A673 (cell line): Measurements from ENCODE around the gene PGC.

ENCODE experiments used
- EZH2 ChIP-seq: fragments of 200-600 bp; sonication (generic); IDR thresholded peaks from 2 replicates; pipeline ENCODE4 v1.6.1; 2017; ENCODE audit warnings: borderline replicate concordance, low read depth, mild to moderate bottlenecking, mixed read lengths, antibody characterized with exemption, low read length; ENCODE audit not compliant: poor library complexity, severe bottlenecking
- TF ChIP-seq, protein P1 (sequence below): fragments of 300-800, 200-600 bp; sonication (generic); conservative IDR thresholded peaks from 2 replicates; pipeline ENCODE4 v1.5.1; 2017; ENCODE audit warnings: low read depth, mild to moderate bottlenecking, antibody characterized with exemption, low read length, moderate library complexity, mixed read lengths

DNA sequence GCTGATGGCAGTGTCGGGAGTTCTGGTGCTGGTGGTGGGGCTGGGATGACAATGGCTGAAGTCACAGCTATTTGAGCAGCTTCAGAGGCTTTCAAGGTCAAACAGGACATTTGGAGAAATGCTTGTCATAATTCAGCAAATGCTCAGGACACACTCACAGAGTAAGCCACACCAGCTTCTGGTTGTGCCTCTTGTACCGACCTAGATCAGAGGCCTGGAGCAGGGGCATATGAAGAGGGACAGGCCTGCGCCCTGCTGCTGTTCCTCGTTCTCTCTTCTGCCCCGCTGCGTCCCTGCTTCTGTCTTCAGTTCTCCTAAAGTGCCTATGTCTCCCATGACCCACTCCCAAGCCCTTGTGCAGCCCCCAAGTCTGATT, 893 bp upstream of the PGC start:
- TF ChIP-seq, protein P1, sequence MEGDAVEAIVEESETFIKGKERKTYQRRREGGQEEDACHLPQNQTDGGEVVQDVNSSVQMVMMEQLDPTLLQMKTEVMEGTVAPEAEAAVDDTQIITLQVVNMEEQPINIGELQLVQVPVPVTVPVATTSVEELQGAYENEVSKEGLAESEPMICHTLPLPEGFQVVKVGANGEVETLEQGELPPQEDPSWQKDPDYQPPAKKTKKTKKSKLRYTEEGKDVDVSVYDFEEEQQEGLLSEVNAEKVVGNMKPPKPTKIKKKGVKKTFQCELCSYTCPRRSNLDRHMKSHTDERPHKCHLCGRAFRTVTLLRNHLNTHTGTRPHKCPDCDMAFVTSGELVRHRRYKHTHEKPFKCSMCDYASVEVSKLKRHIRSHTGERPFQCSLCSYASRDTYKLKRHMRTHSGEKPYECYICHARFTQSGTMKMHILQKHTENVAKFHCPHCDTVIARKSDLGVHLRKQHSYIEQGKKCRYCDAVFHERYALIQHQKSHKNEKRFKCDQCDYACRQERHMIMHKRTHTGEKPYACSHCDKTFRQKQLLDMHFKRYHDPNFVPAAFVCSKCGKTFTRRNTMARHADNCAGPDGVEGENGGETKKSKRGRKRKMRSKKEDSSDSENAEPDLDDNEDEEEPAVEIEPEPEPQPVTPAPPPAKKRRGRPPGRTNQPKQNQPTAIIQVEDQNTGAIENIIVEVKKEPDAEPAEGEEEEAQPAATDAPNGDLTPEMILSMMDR, result no peak
- TF ChIP-seq EZH2, result no peak
